ENCODE data around the gene TNFRSF1A.
A peak's percentile ranks its signal among the peaks of the same experiment; 100 is the strongest.

Gene TNFRSF1A

GRCh38 chr12:6306151-6306550 is 35.7 kb downstream of the TNFRSF1A start:
- peaks cover 8% of the 10 kb centered on the region for H3K4me1 ChIP-seq (ENCODE audit: control insufficient read depth, low read depth, low read length)
- H3K36me3 ChIP-seq (ENCODE audit: control insufficient read depth, insufficient read depth, low read length) = no peaks in the 10 kb centered on the region
- H3K9ac ChIP-seq (ENCODE audit: low read length) = no peak overlapping the region
- no peak overlapping the region for H2BK15ac ChIP-seq (replicated peaks; ENCODE audit: low read depth)
- no peaks in the 10 kb centered on the region for H3K27me3 ChIP-seq (ENCODE audit: insufficient read depth, low read length, poor library complexity)
- H2BK5ac ChIP-seq (ENCODE audit: low read length) = no peak overlapping the region
- H3K23ac ChIP-seq (ENCODE audit: low read length) = no peak overlapping the region
- H3K4me3 ChIP-seq (ENCODE audit: low read length) = no peak overlapping the region
- peak overlapping the region; percentile 15 for H3K56ac ChIP-seq (ENCODE audit: low read length)
- no peak overlapping the region for H2BK120ac ChIP-seq (ENCODE audit: low read depth, low read length)
- H2AK5ac ChIP-seq (ENCODE audit: low read length) = no peak overlapping the region
- no peak overlapping the region for H3K27ac ChIP-seq (ENCODE audit: low read depth, low read length)
- H3K79me2 ChIP-seq (ENCODE audit: control insufficient read depth, insufficient read depth, low read length) = no peaks in the 10 kb centered on the region
- no peak overlapping the region for H3K18ac ChIP-seq (ENCODE audit: low read length)
- H3K79me1 ChIP-seq (ENCODE audit: low read length) = no peaks in the 10 kb centered on the region
- DNase-seq = peak; percentile 57
- no peak overlapping the region for H3K4ac ChIP-seq (ENCODE audit: low read depth, low read length)
- no peak overlapping the region for H3K4me2 ChIP-seq (ENCODE audit: low read length)
- WGBS (ENCODE audit: extremely low coverage, insufficient coverage, low lambda C conversion rate) = no CpG with 5 or more reads among the region's 6 CpGs
- no peak overlapping the region for H4K5ac ChIP-seq (ENCODE audit: low read length)
- H4K8ac ChIP-seq (ENCODE audit: low read depth, low read length) = no peak overlapping the region

DNA sequence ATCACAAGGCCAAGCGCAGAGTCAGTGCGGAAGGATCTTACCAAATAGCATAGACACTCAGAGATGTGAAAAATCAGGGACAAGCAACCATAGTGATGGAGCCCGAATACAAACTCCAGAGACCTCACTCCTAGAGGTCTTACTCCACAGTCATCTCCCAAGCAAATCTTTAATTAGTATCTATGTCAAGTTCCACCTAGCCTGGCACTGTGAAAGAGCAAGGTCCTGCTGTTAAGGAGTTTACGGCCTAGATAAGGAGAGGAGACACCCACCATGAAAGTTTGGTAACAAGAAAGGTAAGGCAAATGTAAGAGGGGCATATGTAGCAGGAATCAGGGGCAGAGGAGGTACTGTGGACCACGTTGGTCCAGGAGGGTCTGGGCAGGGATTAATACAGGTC is 38.8 kb downstream of the TNFRSF1A start:
- Histone ChIP-seq H3K23ac (ENCODE audit: low read length) (no peak overlapping the region), H3K56ac (ENCODE audit: low read length) (peak overlapping the region; percentile 37), H3K4me2 (ENCODE audit: low read length) (no peak overlapping the region), H4K5ac (ENCODE audit: low read length) (no peak overlapping the region), H2BK15ac (replicated peaks; ENCODE audit: low read depth) (no peak overlapping the region), H2BK120ac (ENCODE audit: low read depth, low read length) (no peak overlapping the region), H3K36me3 (ENCODE audit: control insufficient read depth, insufficient read depth, low read length) (no peaks in the 10 kb centered on the region), H4K8ac (ENCODE audit: low read depth, low read length) (no peak overlapping the region), H3K4me1 (ENCODE audit: control insufficient read depth, low read depth, low read length) (peaks cover 6% of the 10 kb centered on the region), H3K18ac (ENCODE audit: low read length) (no peak overlapping the region), H2AK5ac (ENCODE audit: low read length) (peak overlapping the region; percentile 98), H3K9ac (ENCODE audit: low read length) (no peak overlapping the region), H2BK5ac (ENCODE audit: low read length) (no peak overlapping the region), H3K27ac (ENCODE audit: low read depth, low read length) (no peak overlapping the region), H3K79me1 (ENCODE audit: low read length) (no peaks in the 10 kb centered on the region), H3K4me3 (ENCODE audit: low read length) (no peak overlapping the region), H3K27me3 (ENCODE audit: insufficient read depth, low read length, poor library complexity) (no peaks in the 10 kb centered on the region), H3K79me2 (ENCODE audit: control insufficient read depth, insufficient read depth, low read length) (no peaks in the 10 kb centered on the region), H3K4ac (ENCODE audit: low read depth, low read length) (no peak overlapping the region)
- no peak for DNase-seq
- no CpG with 5 or more reads among the region's 5 CpGs for WGBS (ENCODE audit: extremely low coverage, insufficient coverage, low lambda C conversion rate)

DNA sequence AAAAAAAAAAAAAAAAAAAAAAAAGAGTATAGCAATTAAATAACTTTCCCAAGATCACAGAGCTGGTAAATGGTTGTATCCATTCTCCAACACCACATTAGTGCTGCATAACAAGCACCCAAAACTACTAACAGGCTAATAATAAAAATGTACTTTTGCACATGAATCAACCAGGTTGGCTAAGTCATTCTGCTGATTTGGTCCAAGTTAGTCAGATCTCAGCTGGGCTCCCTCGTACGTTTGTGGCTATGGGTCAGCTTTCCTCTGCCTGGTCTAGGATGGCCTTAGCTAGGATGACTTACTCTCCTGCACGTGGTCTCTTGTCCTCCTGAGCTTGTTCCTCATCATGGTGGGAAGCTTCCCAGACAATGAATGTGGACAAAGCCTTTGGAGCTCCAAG is 39.3 kb downstream of the TNFRSF1A start:
- no peak overlapping the region for H3K4me3 ChIP-seq (ENCODE audit: low read length)
- no peak overlapping the region for H3K4ac ChIP-seq (ENCODE audit: low read depth, low read length)
- peaks cover 6% of the 10 kb centered on the region for H3K4me1 ChIP-seq (ENCODE audit: control insufficient read depth, low read depth, low read length)
- no peak overlapping the region for H2BK5ac ChIP-seq (ENCODE audit: low read length)
- H3K18ac ChIP-seq (ENCODE audit: low read length) = no peak overlapping the region
- H2AK5ac ChIP-seq (ENCODE audit: low read length) = no peak overlapping the region
- H3K23ac ChIP-seq (ENCODE audit: low read length) = no peak overlapping the region
- no peak overlapping the region for H4K8ac ChIP-seq (ENCODE audit: low read depth, low read length)
- DNase-seq = no peak
- H3K27ac ChIP-seq (ENCODE audit: low read depth, low read length) = no peak overlapping the region
- no peaks in the 10 kb centered on the region for H3K27me3 ChIP-seq (ENCODE audit: insufficient read depth, low read length, poor library complexity)
- H4K5ac ChIP-seq (ENCODE audit: low read length) = no peak overlapping the region
- H2BK120ac ChIP-seq (ENCODE audit: low read depth, low read length) = no peak overlapping the region
- no peaks in the 10 kb centered on the region for H3K79me1 ChIP-seq (ENCODE audit: low read length)
- H3K56ac ChIP-seq (ENCODE audit: low read length) = no peak overlapping the region
- WGBS (ENCODE audit: extremely low coverage, insufficient coverage, low lambda C conversion rate) = no CpG with 5 or more reads among the region's 3 CpGs
- no peak overlapping the region for H3K4me2 ChIP-seq (ENCODE audit: low read length)
- H3K36me3 ChIP-seq (ENCODE audit: control insufficient read depth, insufficient read depth, low read length) = no peaks in the 10 kb centered on the region
- no peaks in the 10 kb centered on the region for H3K79me2 ChIP-seq (ENCODE audit: control insufficient read depth, insufficient read depth, low read length)
- no peak overlapping the region for H3K9ac ChIP-seq (ENCODE audit: low read length)
- no peak overlapping the region for H2BK15ac ChIP-seq (replicated peaks; ENCODE audit: low read depth)

DNA sequence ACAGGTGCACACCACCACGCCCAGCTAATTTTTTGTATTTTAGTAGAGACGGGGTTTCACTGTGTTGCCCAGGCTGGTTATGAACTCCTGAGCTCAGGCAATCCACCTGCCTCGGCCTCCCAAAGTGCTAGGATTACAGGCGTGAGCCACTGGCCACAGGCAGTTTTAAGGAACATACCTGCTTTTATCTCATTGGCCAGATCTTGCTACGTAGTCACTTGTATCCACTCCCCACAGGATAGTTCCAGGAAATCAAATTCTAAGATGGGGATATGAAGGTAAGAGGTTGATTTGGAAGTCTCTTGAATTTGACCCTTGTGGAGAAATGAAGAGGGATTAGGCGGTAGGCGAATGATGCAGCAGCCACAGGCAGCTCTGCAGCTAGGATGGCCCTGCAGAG is 40.2 kb downstream of the TNFRSF1A start:
- Histone ChIP-seq H3K9ac (ENCODE audit: low read length) (no peak overlapping the region), H3K79me2 (ENCODE audit: control insufficient read depth, insufficient read depth, low read length) (no peaks in the 10 kb centered on the region), H2BK120ac (ENCODE audit: low read depth, low read length) (no peak overlapping the region), H3K56ac (ENCODE audit: low read length) (no peak overlapping the region), H2BK5ac (ENCODE audit: low read length) (no peak overlapping the region), H3K4me1 (ENCODE audit: control insufficient read depth, low read depth, low read length) (peaks cover 4% of the 10 kb centered on the region), H3K23ac (ENCODE audit: low read length) (no peak overlapping the region), H4K8ac (ENCODE audit: low read depth, low read length) (no peak overlapping the region), H3K79me1 (ENCODE audit: low read length) (no peaks in the 10 kb centered on the region), H3K18ac (ENCODE audit: low read length) (no peak overlapping the region), H3K27me3 (ENCODE audit: insufficient read depth, low read length, poor library complexity) (no peaks in the 10 kb centered on the region), H3K4me3 (ENCODE audit: low read length) (no peak overlapping the region), H2BK15ac (replicated peaks; ENCODE audit: low read depth) (no peak overlapping the region), H3K27ac (ENCODE audit: low read depth, low read length) (no peak overlapping the region), H2AK5ac (ENCODE audit: low read length) (no peak overlapping the region), H3K36me3 (ENCODE audit: control insufficient read depth, insufficient read depth, low read length) (no peaks in the 10 kb centered on the region), H3K4me2 (ENCODE audit: low read length) (no peak overlapping the region), H4K5ac (ENCODE audit: low read length) (no peak overlapping the region), H3K4ac (ENCODE audit: low read depth, low read length) (no peak overlapping the region)
- WGBS (ENCODE audit: extremely low coverage, insufficient coverage, low lambda C conversion rate) = no CpG with 5 or more reads among the region's 7 CpGs
- DNase-seq = peak; percentile 15

- H3K4me3 ChIP-seq (ENCODE audit: low read length) = no peak overlapping the region
- no peak overlapping the region for H3K9ac ChIP-seq (ENCODE audit: low read length)
Measured at GRCh38 chr12:6297170-6297569, 44.7 kb downstream of the TNFRSF1A start.

DNA sequence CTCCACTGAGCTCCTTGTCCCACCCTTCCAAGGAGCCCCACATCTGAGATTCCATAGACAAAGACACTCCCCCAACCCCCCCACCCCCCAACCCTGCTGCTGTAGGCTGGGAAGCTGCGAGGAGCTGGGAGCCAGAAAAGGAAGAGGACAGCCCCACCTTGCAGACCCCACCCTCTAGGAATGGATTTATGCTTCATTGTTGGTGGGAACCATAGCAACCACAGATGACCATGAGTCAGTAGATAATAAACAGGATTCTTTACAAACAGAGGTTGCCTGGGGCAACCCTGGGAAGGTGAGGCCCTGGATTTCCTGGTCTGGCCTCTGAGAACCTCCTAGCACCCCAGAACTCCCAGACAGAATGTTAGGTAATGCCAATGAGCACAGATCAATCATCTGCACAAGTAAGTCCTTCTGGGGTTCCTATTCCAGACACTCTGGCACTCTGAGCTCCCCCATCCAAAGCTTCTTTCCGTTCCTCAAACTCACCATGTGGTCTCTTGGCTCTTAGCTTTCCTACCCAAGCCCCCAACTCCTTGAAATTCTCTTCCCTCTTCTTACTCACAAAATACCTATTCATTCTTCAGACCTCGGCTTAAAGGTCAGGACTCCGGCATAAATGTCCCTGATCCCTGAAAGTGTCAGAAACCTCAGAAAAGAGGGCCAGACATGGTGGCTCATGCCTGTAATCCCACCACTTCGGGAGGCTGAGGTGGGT is 46.6 kb downstream of the TNFRSF1A start:
- Histone ChIP-seq H3K23ac (ENCODE audit: low read length) (no peak overlapping the region), H3K9ac (ENCODE audit: low read length) (no peak overlapping the region), H3K4me3 (ENCODE audit: low read length) (no peak overlapping the region), H3K79me2 (ENCODE audit: control insufficient read depth, insufficient read depth, low read length) (no peaks in the 10 kb centered on the region), H2BK15ac (replicated peaks; ENCODE audit: low read depth) (no peak overlapping the region), H3K79me1 (ENCODE audit: low read length) (no peaks in the 10 kb centered on the region), H2BK5ac (ENCODE audit: low read length) (peak overlapping the region; percentile 54), H3K27me3 (ENCODE audit: insufficient read depth, low read length, poor library complexity) (no peaks in the 10 kb centered on the region), H2BK120ac (ENCODE audit: low read depth, low read length) (no peak overlapping the region), H4K8ac (ENCODE audit: low read depth, low read length) (no peak overlapping the region), H3K18ac (ENCODE audit: low read length) (no peak overlapping the region), H3K4ac (ENCODE audit: low read depth, low read length) (peak overlapping the region; percentile 38), H2AK5ac (ENCODE audit: low read length) (no peak overlapping the region), H3K27ac (ENCODE audit: low read depth, low read length) (no peak overlapping the region), H3K56ac (ENCODE audit: low read length) (peak overlapping the region; percentile 46), H3K4me2 (ENCODE audit: low read length) (no peak overlapping the region), H3K36me3 (ENCODE audit: control insufficient read depth, insufficient read depth, low read length) (no peaks in the 10 kb centered on the region), H4K5ac (ENCODE audit: low read length) (no peak overlapping the region), H3K4me1 (ENCODE audit: control insufficient read depth, low read depth, low read length) (peaks cover 3% of the 10 kb centered on the region)
- DNase-seq = peak; percentile 97
- WGBS (ENCODE audit: extremely low coverage, insufficient coverage, low lambda C conversion rate) = no CpG with 5 or more reads among the region's 5 CpGs

More at GRCh38 chr12:6297170-6297569, 44.7 kb downstream of the TNFRSF1A start:
- Histone ChIP-seq H3K27ac (ENCODE audit: low read depth, low read length) (no peak overlapping the region), H3K4me2 (ENCODE audit: low read length) (no peak overlapping the region), H3K23ac (ENCODE audit: low read length) (no peak overlapping the region), H3K18ac (ENCODE audit: low read length) (no peak overlapping the region), H3K36me3 (ENCODE audit: control insufficient read depth, insufficient read depth, low read length) (no peaks in the 10 kb centered on the region), H2AK5ac (ENCODE audit: low read length) (no peak overlapping the region), H4K8ac (ENCODE audit: low read depth, low read length) (no peak overlapping the region), H3K4me1 (ENCODE audit: control insufficient read depth, low read depth, low read length) (peaks cover 3% of the 10 kb centered on the region), H3K4ac (ENCODE audit: low read depth, low read length) (no peak overlapping the region), H2BK120ac (ENCODE audit: low read depth, low read length) (no peak overlapping the region), H2BK5ac (ENCODE audit: low read length) (no peak overlapping the region), H3K79me2 (ENCODE audit: control insufficient read depth, insufficient read depth, low read length) (no peaks in the 10 kb centered on the region), H3K79me1 (ENCODE audit: low read length) (no peaks in the 10 kb centered on the region), H2BK15ac (replicated peaks; ENCODE audit: low read depth) (no peak overlapping the region), H4K5ac (ENCODE audit: low read length) (no peak overlapping the region), H3K56ac (ENCODE audit: low read length) (no peak overlapping the region), H3K27me3 (ENCODE audit: insufficient read depth, low read length, poor library complexity) (no peaks in the 10 kb centered on the region)
- WGBS (ENCODE audit: extremely low coverage, insufficient coverage, low lambda C conversion rate) = no CpG with 5 or more reads among the region's 10 CpGs
- no peak for DNase-seq
